Measurements from ENCODE around the gene GMEB2. TPM values are rescaled to one million over a fixed set of nuclear protein-coding genes. Genes with fewer than 3 reads are reported as not detected.

The GMEB2 gene
- total and polyA plus RNA-seq, 10 of the 15 experiments (the other 5 are each of a cell fraction or from before 2014, with no cell fraction given) = 0.08 to 15.1 (median 6.9) TPM

DNA sequence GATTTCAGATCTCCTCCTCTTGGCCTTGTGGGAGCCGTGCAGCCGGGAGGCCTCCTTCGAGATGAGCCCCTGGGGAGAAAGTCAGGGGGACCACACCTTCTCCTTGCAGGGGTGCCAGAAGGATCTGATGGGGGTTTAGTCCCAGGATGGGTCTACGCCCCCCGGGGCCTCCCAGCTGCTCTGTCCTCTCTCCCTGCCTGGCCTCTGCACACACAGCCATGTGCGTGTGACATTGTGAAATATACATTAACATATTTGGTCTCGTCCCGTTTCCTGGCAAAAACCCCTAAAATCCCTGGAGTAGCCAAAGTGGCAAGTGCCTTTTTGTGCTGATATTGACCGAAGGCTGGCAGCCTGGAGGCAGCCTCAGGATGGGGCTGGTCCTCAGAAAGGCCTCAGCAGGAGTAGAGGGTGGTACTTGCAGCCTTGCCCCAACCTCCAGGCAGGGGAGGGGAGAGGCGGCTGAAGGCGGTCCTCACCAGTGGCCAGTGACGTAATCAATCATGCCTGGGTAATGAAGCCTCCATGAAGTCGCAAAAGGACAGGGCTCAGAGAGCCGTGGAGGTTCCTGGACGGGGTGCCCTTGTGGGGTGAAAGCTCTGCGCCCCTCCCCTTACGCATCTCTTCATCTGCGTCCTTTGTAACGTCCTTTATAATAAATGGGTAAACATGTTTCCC is 47.7 kb downstream of the GMEB2 start:
- no peak overlapping the region for H3K9ac ChIP-seq (ENCODE audit: control insufficient read depth, insufficient read depth, low read length)
- SMC1A ChIA-PET (ENCODE audit: uncharacterized antibody, unreplicated experiment) = interaction anchor here (1.3 to 2.7 kb wide), 2 partner anchors 23 to 41 kb away, joined by 3 to 11 read pairs; no protein-coding TSS in a partner anchor

More for the DNA sequence above, 47.7 kb downstream of the GMEB2 start:
- Histone ChIP-seq H3K27me3 (replicated peaks in 1 of 2; ENCODE audit: control insufficient read depth in 2 of 2, insufficient read depth in 2 of 2, low read length in 1 of 2) (no peaks in the 10 kb centered on the region), H3K4me2 (ENCODE audit: control insufficient read depth, insufficient read depth) (no peak overlapping the region), H3K4me3 (no peak overlapping the region), H3K4me1 (ENCODE audit: control insufficient read depth, insufficient read depth, low read length) (peaks cover 5% of the 10 kb centered on the region), H2AFZ (ENCODE audit: control insufficient read depth, low read depth, low read length) (no peak overlapping the region), H3K79me2 (ENCODE audit: control insufficient read depth, insufficient read depth, low read length) (no peaks in the 10 kb centered on the region), H3K27ac (ENCODE audit: control insufficient read depth, insufficient read depth) (no peak overlapping the region), H4K20me1 (ENCODE audit: control insufficient read depth, insufficient read depth) (no peaks in the 10 kb centered on the region; the same call in 1 of the 2 replicates), H3K36me3 (ENCODE audit: control insufficient read depth in 2 of 2, insufficient read depth in 2 of 2, low read length in 1 of 2) (no peaks in the 10 kb centered on the region), H3K9me3 (replicated peaks; ENCODE audit: control insufficient read depth, insufficient read depth, low read length) (no peaks in the 10 kb centered on the region)
- intact Hi-C loops (cut with micrococcal nuclease; ENCODE audit: unreplicated experiment) = loop anchor here (2.0 kb wide), 1 partner anchor 40 kb away; no protein-coding TSS in a partner anchor
- no peak for DNase-seq (ENCODE audit: low read depth, low spot score)
- TF ChIP-seq CREB1 (IDR thresholded peaks at IDR 0.05; ENCODE audit: low read depth) (no peak), KAT2A (conservative IDR thresholded peaks at IDR 0.05; ENCODE audit: control insufficient read depth, low read depth, low read length) (no peak), SUZ12 (IDR thresholded peaks at IDR 0.05; ENCODE audit: unreplicated experiment) (no peak), NR2F1 (conservative IDR thresholded peaks at IDR 0.05) (no peak), MXI1 (IDR thresholded peaks at IDR 0.05; ENCODE audit: low read depth, low read length) (no peak), POLR2AphosphoS2 (IDR thresholded peaks at IDR 0.05; ENCODE audit: low read depth, low read length) (no peak), SP1 (IDR thresholded peaks at IDR 0.05; ENCODE audit: low read depth, low read length) (no peak), TARDBP (IDR thresholded peaks at IDR 0.05; ENCODE audit: borderline replicate concordance) (no peak), SREBF1 (IDR thresholded peaks at IDR 0.05; ENCODE audit: low read length) (no peak), GABPA (IDR thresholded peaks at IDR 0.05; ENCODE audit: low read depth) (no peak), RFX5 (IDR thresholded peaks at IDR 0.05; ENCODE audit: low read depth, low read length) (no peak), GATAD2B (conservative IDR thresholded peaks at IDR 0.05; ENCODE audit: low read depth) (no peak), NBN (IDR thresholded peaks at IDR 0.05) (no peak)
- TF ChIP-seq, protein P1, sequence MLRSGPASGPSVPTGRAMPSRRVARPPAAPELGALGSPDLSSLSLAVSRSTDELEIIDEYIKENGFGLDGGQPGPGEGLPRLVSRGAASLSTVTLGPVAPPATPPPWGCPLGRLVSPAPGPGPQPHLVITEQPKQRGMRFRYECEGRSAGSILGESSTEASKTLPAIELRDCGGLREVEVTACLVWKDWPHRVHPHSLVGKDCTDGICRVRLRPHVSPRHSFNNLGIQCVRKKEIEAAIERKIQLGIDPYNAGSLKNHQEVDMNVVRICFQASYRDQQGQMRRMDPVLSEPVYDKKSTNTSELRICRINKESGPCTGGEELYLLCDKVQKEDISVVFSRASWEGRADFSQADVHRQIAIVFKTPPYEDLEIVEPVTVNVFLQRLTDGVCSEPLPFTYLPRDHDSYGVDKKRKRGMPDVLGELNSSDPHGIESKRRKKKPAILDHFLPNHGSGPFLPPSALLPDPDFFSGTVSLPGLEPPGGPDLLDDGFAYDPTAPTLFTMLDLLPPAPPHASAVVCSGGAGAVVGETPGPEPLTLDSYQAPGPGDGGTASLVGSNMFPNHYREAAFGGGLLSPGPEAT (IDR thresholded peaks at IDR 0.05; ENCODE audit: low read depth) = no peak
- FAIRE-seq = no peak
- ChIA-PET RAD21 (ENCODE audit: unreplicated experiment) (interaction anchor here (2.3 kb wide), 1 partner anchor 41 kb away, joined by 15 read pairs; the partner anchor contains the start of gene PTK6), POLR2A (no interaction called here), CTCF (interaction anchor here (2.4 to 3.6 kb wide), 3 partner anchors 23 to 62 kb away, joined by 7 to 24 read pairs (median 10); partner anchors contain the start of gene PTK6)
- ATAC-seq = peak; percentile 7; the same call in 1 of the 3 replicates
- WGBS (ENCODE audit: insufficient coverage, insufficient replicate concordance, low lambda C conversion rate, missing lambda C conversion rate) = 43% methylated on average over 19 of the region's 19 CpGs
- no TSS peak for BruUV-seq (replicated peaks)
- in situ Hi-C loops (cut with MboI) = no loop called here
